Spleen (tissue), 11 donors: Measurements from ENCODE around the gene VTI1A. TPM values are rescaled to one million over a fixed set of nuclear protein-coding genes. Genes with fewer than 3 reads are reported as not detected.
"Not testable (repeated sequence)": the region's sequence is repeated elsewhere in the genome, so short reads cannot be mapped to it uniquely, and the experiment has no call there.

Experiments used
- DNase-seq: peaks from one replicate; pipeline ENCODE4 v3.0.0-alpha.2; 2020
- H3K27ac ChIP-seq, 8 donors: fragments of 200-600 bp; sonication (generic) in 7 of 8; 1 replicate in 4 of 8; 2 replicates in 4 of 8; pipeline versions ENCODE4 v1.5.0 to v1.8.0; 2016 to 2021; ENCODE audit warnings: inconsistent platforms in 4 of 8, mild to moderate bottlenecking in 4 of 8, moderate library complexity in 1 of 8
- H3K27me3 ChIP-seq, 7 donors: fragments of 200-600 bp; sonication (generic) in 6 of 7; replicated peaks in 1 of 7; 1 replicate in 4 of 7; 2 replicates in 3 of 7; pipeline versions ENCODE4 v1.5.0 to v1.8.0; 2016 to 2021; ENCODE audit warnings: inconsistent platforms in 3 of 7, mild to moderate bottlenecking in 1 of 7
- H3K36me3 ChIP-seq, 6 donors: fragments of 200-600 bp; sonication (generic) in 5 of 6; 1 replicate in 4 of 6; 2 replicates in 2 of 6; pipeline versions ENCODE4 v1.5.0 to v1.8.0; 2016 to 2021; ENCODE audit warnings: inconsistent platforms in 2 of 6
- H3K4me1 ChIP-seq, 6 donors: fragments of 200-600 bp; sonication (generic) in 5 of 6; 1 replicate in 3 of 6; 2 replicates in 3 of 6; pipeline versions ENCODE4 v1.5.0 to v1.8.0; 2016 to 2021; ENCODE audit warnings: inconsistent platforms in 3 of 6
- H3K4me3 ChIP-seq, 8 donors: fragments of 200-600 bp; sonication (generic) in 7 of 8; 1 replicate in 4 of 8; 2 replicates in 4 of 8; pipeline versions ENCODE4 v1.5.0 to v1.8.0; 2016 to 2021; ENCODE audit warnings: inconsistent platforms in 4 of 8, mild to moderate bottlenecking in 4 of 8, moderate library complexity in 2 of 8
- H3K9me3 ChIP-seq, 8 donors: fragments of 200-600 bp; sonication (generic) in 7 of 8; 1 replicate in 4 of 8; 2 replicates in 4 of 8; pipeline versions ENCODE4 v1.5.0 to v1.8.0; 2016 to 2021; ENCODE audit warnings: inconsistent platforms in 4 of 8
- CTCF ChIP-seq, 11 experiments: fragments of 200-600 bp in 7 of 11; fragments of 450-650 bp in 4 of 11; sonication (generic) in 4 of 11; IDR thresholded peaks in 8 of 11; conservative IDR thresholded peaks in 3 of 11; 1 replicate in 7 of 11; 2 replicates in 4 of 11; pipeline versions ENCODE4 v1.4.0 to v1.8.0; 2016 to 2021; ENCODE audit warnings: antibody characterized with exemption in 11 of 11, inconsistent platforms in 4 of 11, mild to moderate bottlenecking in 1 of 11
- POLR2A ChIP-seq, 3 donors: fragments of 450-650 bp; IDR thresholded peaks; one replicate each; pipeline ENCODE4 v1.5.1; 2017; ENCODE audit warnings: antibody characterized with exemption in 3 of 3, mild to moderate bottlenecking in 1 of 3
- POLR2AphosphoS5 ChIP-seq, 3 donors: sonication (generic); formaldehyde crosslinking; IDR thresholded peaks; one replicate each; pipeline ENCODE4 v1.5.1; 2017; ENCODE audit warnings: antibody characterized with exemption in 3 of 3
- WGBS, 5 donors: extraction: QIAGEN DNeasy Blood & Tissue Kit in 3 of 5; methylation state at CpG; one replicate each; pipeline versions ENCODE4 v1.1.5 to v1.1.7; 2013 to 2018; 5-methylcytosine and 5-hydroxymethylcytosine counted together
- intact Hi-C: fragments of 100-400 bp; cut with DNase I; formaldehyde crosslinking; loops from one replicate; pipeline ENCODE4 v1.15.0; 2023; ENCODE audit warnings: low total_unique reads
- polyA plus RNA-seq, 3 donors: library from polyadenylated mRNA; stranded (reverse); fragments of 200-250 nt; gene quantifications; one replicate each; pipeline ENCODE4 v1.2.1, GENCODE V29; 2013
- total RNA-seq, 7 donors: library from RNA; depleted of rRNA in 3 of 7; stranded (reverse); fragments of >200 nt in 3 of 7; fragmentation: NEBNext Ultra II Directional in 4 of 7; extraction: Animal tissue kit (Norgen Biotek cat#: 25700) in 4 of 7; gene quantifications; one replicate each; pipeline versions ENCODE4 v1.1.0 to v1.2.1, GENCODE V29; 2016 to 2021
- donor health status: healthy with polysubstance abuse.
- donor health status: DM: no; HTN: no; CAD: no; lungs with moderate emphysema.
- donor health status: DM: no; HTN: no; CAD: no.
- donor health status: Bipolar disorder and iron deficiency.
- donor health status: healthy.
- donor health status: DM: no; HTN: no; CAD: no.
- donor health status: DM: yes; HTN: yes; CAD: no.

Gene VTI1A
- total and polyA plus RNA-seq, 10 donors, result 7.8 to 129 (median 56.2) TPM

GRCh38 chr10:112588225-112588990 is 141.4 kb downstream of the VTI1A start:
- Histone ChIP-seq H3K4me3 (no peak overlapping the region), H3K36me3 (peaks cover 0 to 33% (median 0%) of the 10 kb centered on the region in 6 donors), H3K27ac (no peak overlapping the region), H3K27me3 (no peaks in the 10 kb centered on the region), H3K9me3 (no peaks in the 10 kb centered on the region), H3K4me1 (peaks cover 0 to 4% (median 0%) of the 10 kb centered on the region in 6 donors)
- 71 to 90% (median 77%) methylated on average over 5 of the region's 5 CpGs for WGBS, 5 donors
- no peak for DNase-seq
- no peak for TF ChIP-seq CTCF (IDR thresholded peaks at IDR 0.05 in 8 of 11, conservative IDR thresholded peaks at IDR 0.05 in 3 of 11)
- TF ChIP-seq POLR2AphosphoS5 (IDR thresholded peaks at IDR 0.05), result no peak
- no peak for TF ChIP-seq POLR2A (IDR thresholded peaks at IDR 0.05)
- intact Hi-C loops, result no loop called here

- Histone ChIP-seq H3K4me3 (no peak overlapping the region), H3K27ac (no peak overlapping the region), H3K9me3 (no peaks in the 10 kb centered on the region), H3K36me3 (peaks cover 0 to 30% (median 0%) of the 10 kb centered on the region in 6 donors), H3K4me1 (peaks cover 0 to 4% (median 0%) of the 10 kb centered on the region in 6 donors), H3K27me3 (no peaks in the 10 kb centered on the region)
- TF ChIP-seq CTCF (IDR thresholded peaks at IDR 0.05 in 8 of 11, conservative IDR thresholded peaks at IDR 0.05 in 3 of 11) (no peak), POLR2A (IDR thresholded peaks at IDR 0.05) (no peak), POLR2AphosphoS5 (IDR thresholded peaks at IDR 0.05) (no peak)
- DNase-seq, result no peak
- intact Hi-C loops, result no loop called here
- WGBS, 5 donors, result 94 to 99% (median 96%) methylated on average over 6 of the region's 6 CpGs
Observed at GRCh38 chr10:112589081-112589480, 142.1 kb downstream of the VTI1A start.

GRCh38 chr10:112590786-112591185 is 143.8 kb downstream of the VTI1A start:
- 88 to 95% (median 90%) methylated on average over 7 of the region's 7 CpGs for WGBS, 5 donors
- H3K27me3 ChIP-seq, H3K27ac ChIP-seq, DNase-seq, H3K9me3 ChIP-seq, intact Hi-C loops, H3K4me1 ChIP-seq, H3K4me3 ChIP-seq: not testable (repeated sequence)
- H3K36me3 ChIP-seq, result peaks cover 0 to 19% (median 0%) of the 10 kb centered on the region in 6 donors

GRCh38 chr10:112593023-112593422 is 146.0 kb downstream of the VTI1A start:
- Histone ChIP-seq H3K4me3 (no peak overlapping the region), H3K27me3 (no peaks in the 10 kb centered on the region), H3K36me3 (peaks cover 0 to 19% (median 0%) of the 10 kb centered on the region in 6 donors), H3K27ac (no peak overlapping the region), H3K4me1 (no peaks in the 10 kb centered on the region), H3K9me3 (no peaks in the 10 kb centered on the region)
- TF ChIP-seq POLR2A (IDR thresholded peaks at IDR 0.05) (no peak), POLR2AphosphoS5 (IDR thresholded peaks at IDR 0.05) (no peak), CTCF (IDR thresholded peaks at IDR 0.05 in 8 of 11, conservative IDR thresholded peaks at IDR 0.05 in 3 of 11) (no peak)
- intact Hi-C loops, result no loop called here
- WGBS, 5 donors, result 90 to 96% (median 93%) methylated on average over 5 of the region's 5 CpGs
- no peak for DNase-seq
